ENCODE measurements around the gene TMTC1. TPM values are rescaled to one million over a fixed set of nuclear protein-coding genes. Genes with fewer than 3 reads are reported as not detected.

TMTC1 gene
- total RNA-seq, 1 experiment from 2014 or later, result 4.8 TPM

DNA sequence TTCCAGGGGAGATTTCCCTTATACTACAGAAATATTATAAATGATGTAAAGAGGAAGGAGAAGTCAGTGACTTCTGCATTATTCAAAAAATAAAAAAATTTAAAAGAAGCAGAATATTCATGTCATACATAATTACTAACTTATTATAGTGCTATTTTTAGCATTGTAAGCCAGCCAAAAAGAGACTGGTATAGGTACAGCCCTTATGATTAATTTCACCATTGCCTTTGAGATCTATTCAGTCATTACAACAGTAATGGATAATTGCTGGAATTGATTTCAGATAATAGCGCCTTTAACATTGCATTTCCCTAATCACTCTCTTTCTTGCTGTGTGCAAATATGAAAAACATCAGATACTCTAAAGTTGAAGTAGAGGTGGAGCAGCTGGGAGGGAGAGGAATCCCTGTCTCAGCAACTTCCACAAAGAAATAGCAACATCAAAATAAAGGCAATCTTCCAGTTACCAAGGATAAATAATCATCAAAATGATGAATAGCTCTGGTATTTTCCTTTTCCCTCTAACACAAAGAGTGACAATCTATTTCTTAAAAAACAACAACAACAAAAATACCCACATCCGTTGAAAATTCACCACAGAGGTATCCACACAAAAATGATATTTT, 214.5 kb downstream of the TMTC1 start:
- Histone ChIP-seq H3K9me3 (ENCODE audit: insufficient read depth, low read depth) (no peaks in the 10 kb centered on the region), H3K27me3 (ENCODE audit: insufficient read depth, low read depth) (no peaks in the 10 kb centered on the region), H3K4me1 (replicated peaks; ENCODE audit: insufficient read depth) (no peaks in the 10 kb centered on the region), H4K20me1 (ENCODE audit: insufficient read depth) (no peaks in the 10 kb centered on the region), H2AFZ (no peak overlapping the region), H3K27ac (no peak overlapping the region), H3K4me2 (no peak overlapping the region), H3K36me3 (ENCODE audit: low read depth) (no peaks in the 10 kb centered on the region), H3F3A (ENCODE audit: insufficient read depth, low read depth) (no peaks in the 10 kb centered on the region), H3K79me2 (ENCODE audit: low read depth) (no peaks in the 10 kb centered on the region), H3K9me2 (ENCODE audit: insufficient read depth) (no peaks in the 10 kb centered on the region), H3K4me3 (no peak overlapping the region)
- POLR2A ChIA-PET (ENCODE audit: unreplicated experiment), result interaction anchor here (0.7 kb wide), 1 partner anchor 71 kb away, joined by 5 read pairs; no protein-coding TSS in a partner anchor
- no peak for DNase-seq
- CTCF ChIA-PET, result interaction anchor here (0.6 kb wide), 1 partner anchor 516 kb away, joined by 5 read pairs; no protein-coding TSS in a partner anchor
- BruUV-seq (replicated peaks), result no TSS peak
- no peak for TF ChIP-seq EZH2 (IDR thresholded peaks at IDR 0.05; ENCODE audit: low read depth)
- intact Hi-C loops (cut with micrococcal nuclease; ENCODE audit: unreplicated experiment), result no loop called here

DNA sequence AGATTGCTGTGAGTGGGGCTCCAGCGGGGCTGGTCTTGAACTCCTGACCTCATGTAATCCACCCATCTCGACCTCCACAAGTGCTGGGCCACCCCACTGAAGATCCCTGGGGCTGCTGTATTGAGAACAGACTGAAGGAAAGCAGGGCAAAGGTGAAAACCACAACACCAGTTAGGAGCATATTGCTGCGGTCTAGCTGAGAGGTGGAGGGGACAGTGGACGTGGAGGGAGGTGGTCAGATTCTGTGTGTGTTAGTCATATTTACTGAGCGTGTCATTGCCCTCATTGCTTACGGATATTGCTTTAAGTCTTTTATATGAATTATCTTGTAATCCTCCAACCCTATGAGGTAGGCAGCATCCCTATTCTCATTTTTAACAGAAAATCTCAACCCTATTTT, 217.3 kb downstream of the TMTC1 start:
- Histone ChIP-seq H3K9me3 (ENCODE audit: insufficient read depth, low read depth) (no peaks in the 10 kb centered on the region), H3K27me3 (ENCODE audit: insufficient read depth, low read depth) (no peaks in the 10 kb centered on the region), H3K4me3 (no peak overlapping the region), H3K9me2 (ENCODE audit: insufficient read depth) (no peaks in the 10 kb centered on the region), H3K27ac (no peak overlapping the region), H4K20me1 (ENCODE audit: insufficient read depth) (no peaks in the 10 kb centered on the region), H3K36me3 (ENCODE audit: low read depth) (no peaks in the 10 kb centered on the region), H3K4me1 (replicated peaks; ENCODE audit: insufficient read depth) (no peaks in the 10 kb centered on the region), H3K4me2 (no peak overlapping the region), H3F3A (ENCODE audit: insufficient read depth, low read depth) (no peaks in the 10 kb centered on the region), H3K79me2 (ENCODE audit: low read depth) (no peaks in the 10 kb centered on the region), H2AFZ (no peak overlapping the region)
- intact Hi-C loops (cut with micrococcal nuclease; ENCODE audit: unreplicated experiment), result no loop called here
- BruUV-seq (replicated peaks), result no TSS peak
- no peak for DNase-seq
- no peak for TF ChIP-seq EZH2 (IDR thresholded peaks at IDR 0.05; ENCODE audit: low read depth)
- TF ChIP-seq, protein P1, sequence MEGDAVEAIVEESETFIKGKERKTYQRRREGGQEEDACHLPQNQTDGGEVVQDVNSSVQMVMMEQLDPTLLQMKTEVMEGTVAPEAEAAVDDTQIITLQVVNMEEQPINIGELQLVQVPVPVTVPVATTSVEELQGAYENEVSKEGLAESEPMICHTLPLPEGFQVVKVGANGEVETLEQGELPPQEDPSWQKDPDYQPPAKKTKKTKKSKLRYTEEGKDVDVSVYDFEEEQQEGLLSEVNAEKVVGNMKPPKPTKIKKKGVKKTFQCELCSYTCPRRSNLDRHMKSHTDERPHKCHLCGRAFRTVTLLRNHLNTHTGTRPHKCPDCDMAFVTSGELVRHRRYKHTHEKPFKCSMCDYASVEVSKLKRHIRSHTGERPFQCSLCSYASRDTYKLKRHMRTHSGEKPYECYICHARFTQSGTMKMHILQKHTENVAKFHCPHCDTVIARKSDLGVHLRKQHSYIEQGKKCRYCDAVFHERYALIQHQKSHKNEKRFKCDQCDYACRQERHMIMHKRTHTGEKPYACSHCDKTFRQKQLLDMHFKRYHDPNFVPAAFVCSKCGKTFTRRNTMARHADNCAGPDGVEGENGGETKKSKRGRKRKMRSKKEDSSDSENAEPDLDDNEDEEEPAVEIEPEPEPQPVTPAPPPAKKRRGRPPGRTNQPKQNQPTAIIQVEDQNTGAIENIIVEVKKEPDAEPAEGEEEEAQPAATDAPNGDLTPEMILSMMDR (conservative IDR thresholded peaks at IDR 0.05), result no peak
- POLR2A ChIA-PET (ENCODE audit: unreplicated experiment), result no interaction called here
- CTCF ChIA-PET, result no interaction called here

DNA sequence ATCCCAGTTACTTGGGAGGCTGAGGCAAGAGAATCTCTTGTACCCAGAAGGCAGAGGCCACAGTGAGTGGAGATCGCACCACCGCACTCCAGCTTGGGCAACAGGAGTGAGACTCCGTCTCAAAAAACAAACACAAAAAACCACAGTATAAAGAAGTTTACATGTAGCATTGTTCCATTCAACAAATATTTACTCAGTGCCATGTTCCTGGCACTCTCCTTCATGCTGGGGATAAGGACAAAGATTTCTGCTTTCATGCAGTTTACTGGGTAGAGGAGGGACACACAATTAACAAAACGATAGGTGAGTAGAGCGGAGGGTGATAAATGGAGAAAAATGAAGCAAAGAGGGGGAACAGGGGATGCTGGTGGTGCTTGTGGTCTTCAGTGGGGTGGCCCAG, 218.0 kb downstream of the TMTC1 start:
- Histone ChIP-seq H3K4me2 (no peak overlapping the region), H3K36me3 (ENCODE audit: low read depth) (no peaks in the 10 kb centered on the region), H3K9me3 (ENCODE audit: insufficient read depth, low read depth) (no peaks in the 10 kb centered on the region), H3K27me3 (ENCODE audit: insufficient read depth, low read depth) (no peaks in the 10 kb centered on the region), H3F3A (ENCODE audit: insufficient read depth, low read depth) (no peaks in the 10 kb centered on the region), H3K79me2 (ENCODE audit: low read depth) (no peaks in the 10 kb centered on the region), H3K4me1 (replicated peaks; ENCODE audit: insufficient read depth) (no peaks in the 10 kb centered on the region), H3K27ac (no peak overlapping the region), H3K9me2 (ENCODE audit: insufficient read depth) (no peaks in the 10 kb centered on the region), H3K4me3 (no peak overlapping the region), H2AFZ (no peak overlapping the region), H4K20me1 (ENCODE audit: insufficient read depth) (no peaks in the 10 kb centered on the region)
- intact Hi-C loops (cut with micrococcal nuclease; ENCODE audit: unreplicated experiment), result no loop called here
- no TSS peak for BruUV-seq (replicated peaks)
- TF ChIP-seq, protein P1 (conservative IDR thresholded peaks at IDR 0.05), result no peak
- no peak for TF ChIP-seq EZH2 (IDR thresholded peaks at IDR 0.05; ENCODE audit: low read depth)
- CTCF ChIA-PET, result no interaction called here
- no peak for DNase-seq
- POLR2A ChIA-PET (ENCODE audit: unreplicated experiment), result no interaction called here

DNA sequence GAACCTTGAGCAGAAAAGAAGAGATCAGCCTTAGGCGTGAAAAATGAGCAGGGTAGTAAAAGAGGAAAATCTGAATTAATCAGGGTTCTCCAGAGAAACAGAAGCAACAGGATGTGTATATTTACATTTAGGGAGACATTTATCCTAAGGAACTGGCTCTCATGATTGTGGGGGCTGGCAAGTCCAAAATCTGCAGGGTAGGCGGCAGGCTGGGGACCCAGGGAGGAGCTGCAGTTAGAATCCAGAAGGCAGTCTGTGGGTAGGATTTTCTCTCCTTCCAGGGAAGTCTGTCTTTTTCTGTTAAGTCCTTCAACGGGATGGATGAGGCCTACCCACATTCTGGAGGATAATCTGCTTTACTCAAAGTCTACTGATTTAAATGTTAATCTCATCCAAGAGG, 218.8 kb downstream of the TMTC1 start:
- no peak overlapping the region for H2AFZ ChIP-seq
- intact Hi-C loops (cut with micrococcal nuclease; ENCODE audit: unreplicated experiment), result no loop called here
- no peaks in the 10 kb centered on the region for H3K27me3 ChIP-seq (ENCODE audit: insufficient read depth, low read depth)
- CTCF ChIA-PET, result interaction anchor here (1.0 kb wide), 1 partner anchor 76 kb away, joined by 3 read pairs; no protein-coding TSS in a partner anchor
- DNase-seq, result no peak
- TF ChIP-seq, protein P1 (conservative IDR thresholded peaks at IDR 0.05), result no peak
- TF ChIP-seq EZH2 (IDR thresholded peaks at IDR 0.05; ENCODE audit: low read depth), result no peak
- POLR2A ChIA-PET (ENCODE audit: unreplicated experiment), result no interaction called here
- no peaks in the 10 kb centered on the region for H3K9me2 ChIP-seq (ENCODE audit: insufficient read depth)
- no peak overlapping the region for H3K27ac ChIP-seq
- H3F3A ChIP-seq (ENCODE audit: insufficient read depth, low read depth), result no peaks in the 10 kb centered on the region
- no peaks in the 10 kb centered on the region for H4K20me1 ChIP-seq (ENCODE audit: insufficient read depth)
- H3K4me1 ChIP-seq (replicated peaks; ENCODE audit: insufficient read depth), result no peaks in the 10 kb centered on the region
- no TSS peak for BruUV-seq (replicated peaks)
- H3K36me3 ChIP-seq (ENCODE audit: low read depth), result no peaks in the 10 kb centered on the region
- H3K4me3 ChIP-seq, result no peak overlapping the region
- no peak overlapping the region for H3K4me2 ChIP-seq
- H3K9me3 ChIP-seq (ENCODE audit: insufficient read depth, low read depth), result no peaks in the 10 kb centered on the region
- no peaks in the 10 kb centered on the region for H3K79me2 ChIP-seq (ENCODE audit: low read depth)
